Smooth muscle cell (in vitro differentiated cells): ENCODE results near the gene BCL11A. TPM values are rescaled to one million over a fixed set of nuclear protein-coding genes. Genes with fewer than 3 reads are reported as not detected.
A peak's percentile ranks its signal among the peaks of the same experiment; 100 is the strongest.

Experiments
- DNase-seq: peaks from one replicate; lab custom pipeline; 2025; ENCODE audit not compliant: unreplicated experiment; lab: John Stamatoyannopoulos, UW
- H2AFZ ChIP-seq: fragments of 200-600 bp; sonication (generic); 2 replicates; pipeline ENCODE4 v1.6.0; 2016; ENCODE audit warnings: antibody characterized with exemption, low read depth, mild to moderate bottlenecking
- H3F3A ChIP-seq: fragments of 200-600 bp; sonication (generic); 2 replicates; pipeline ENCODE4 v1.6.0; 2017; ENCODE audit warnings: antibody characterized with exemption, low read depth
- H3K27ac ChIP-seq: fragments of 200-600 bp; sonication (generic); 2 replicates; pipeline ENCODE4 v1.5.1; 2016; ENCODE audit warnings: low read depth, mild to moderate bottlenecking
- H3K27me3 ChIP-seq: fragments of 200-600 bp; sonication (generic); 2 replicates; pipeline ENCODE4 v1.6.1; 2016; ENCODE audit warnings: low read depth, mild to moderate bottlenecking
- H3K36me3 ChIP-seq: fragments of 200-600 bp; sonication (generic); 2 replicates; pipeline ENCODE4 v1.5.1; 2016; ENCODE audit warnings: low read depth
- H3K4me1 ChIP-seq: fragments of 200-600 bp; sonication (generic); 2 replicates; pipeline ENCODE4 v1.5.1; 2016; ENCODE audit warnings: low read depth
- H3K4me2 ChIP-seq: fragments of 200-600 bp; sonication (generic); 2 replicates; pipeline ENCODE4 v1.6.0; 2016; ENCODE audit warnings: mild to moderate bottlenecking
- H3K4me3 ChIP-seq: fragments of 200-600 bp; sonication (generic); 2 replicates; pipeline ENCODE4 v1.5.1; 2016; ENCODE audit warnings: mild to moderate bottlenecking
- H3K79me2 ChIP-seq: fragments of 200-600 bp; sonication (generic); 2 replicates; pipeline ENCODE4 v1.6.0; 2016; ENCODE audit warnings: low read depth, mild to moderate bottlenecking
- H3K9ac ChIP-seq: fragments of 200-600 bp; sonication (generic); 2 replicates; pipeline ENCODE4 v1.6.0; 2016; ENCODE audit warnings: low read depth
- H3K9me3 ChIP-seq: fragments of 200-600 bp; sonication (generic); replicated peaks from 2 replicates; pipeline ENCODE4 v1.5.1; 2016; ENCODE audit warnings: low read depth
- H4K20me1 ChIP-seq: fragments of 200-600 bp; sonication (generic); 2 replicates; pipeline ENCODE4 v1.6.0; 2016; ENCODE audit warnings: low read depth
- WGBS: methylation state at CpG from one replicate; pipeline ENCODE4 v1.1.7; 2016; ENCODE audit warnings: low lambda C conversion rate; 5-methylcytosine and 5-hydroxymethylcytosine counted together
- polyA plus RNA-seq: library from polyadenylated mRNA; unstranded; fragments of >200 nt; fragmentation: Nextera tagmentation; extraction: Ambion mirVana; gene quantifications from 2 replicates; pipeline ENCODE4 v1.2.1, GENCODE V29; 2016
- total RNA-seq: library from RNA; depleted of rRNA; stranded (reverse); fragments of >200 nt; gene quantifications from 2 replicates; pipeline ENCODE4 v1.2.3, GENCODE V29; 2014
- TF ChIP-seq, protein P1 (sequence below): fragments of 200-600 bp; sonication (generic); IDR thresholded peaks from 2 replicates; pipeline ENCODE4 v1.5.1; 2017; ENCODE audit warnings: borderline replicate concordance, mild to moderate bottlenecking, antibody characterized with exemption; ENCODE audit not compliant: insufficient read depth, poor library complexity, severe bottlenecking

The BCL11A gene
- total and polyA plus RNA-seq, 2 experiments from 2014 or later = 15.8 to 20.0 TPM

DNA sequence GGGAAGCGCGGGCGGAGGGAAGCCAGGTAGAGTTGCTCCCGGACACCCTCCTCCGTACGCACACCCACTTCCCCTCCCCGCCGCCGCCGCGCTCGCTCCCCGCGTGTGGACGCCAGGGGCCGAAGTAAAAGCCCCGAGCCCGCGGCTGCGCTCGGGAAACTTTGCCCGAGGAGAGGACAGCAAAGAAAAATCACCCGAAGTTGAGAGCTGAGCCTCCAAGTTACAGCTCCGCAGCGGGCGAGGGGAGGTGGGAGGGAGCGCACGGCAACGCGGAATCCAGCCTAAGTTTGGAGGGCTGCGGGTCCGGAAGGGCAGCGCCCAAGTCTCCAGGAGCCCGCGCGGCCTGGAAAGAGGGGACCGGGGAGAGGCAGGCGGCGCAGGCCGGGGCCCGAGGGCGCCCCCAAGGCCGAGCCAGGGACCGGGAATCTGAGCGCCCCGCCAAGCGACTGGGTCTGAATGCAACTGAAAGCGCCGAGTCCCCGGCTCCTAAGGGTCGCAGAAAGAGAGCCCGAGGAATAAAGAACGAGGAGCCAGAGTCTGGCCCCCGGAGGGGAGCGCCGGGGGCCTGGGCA lies 706 bp upstream of the BCL11A start:
- H3K4me1 ChIP-seq = peaks cover 31% of the 10 kb centered on the region
- DNase-seq = no peak
- peak overlapping the region; percentile 54 for H3K9ac ChIP-seq
- H3K36me3 ChIP-seq = no peaks in the 10 kb centered on the region
- peaks cover 38% of the 10 kb centered on the region for H3K79me2 ChIP-seq
- TF ChIP-seq, protein P1, sequence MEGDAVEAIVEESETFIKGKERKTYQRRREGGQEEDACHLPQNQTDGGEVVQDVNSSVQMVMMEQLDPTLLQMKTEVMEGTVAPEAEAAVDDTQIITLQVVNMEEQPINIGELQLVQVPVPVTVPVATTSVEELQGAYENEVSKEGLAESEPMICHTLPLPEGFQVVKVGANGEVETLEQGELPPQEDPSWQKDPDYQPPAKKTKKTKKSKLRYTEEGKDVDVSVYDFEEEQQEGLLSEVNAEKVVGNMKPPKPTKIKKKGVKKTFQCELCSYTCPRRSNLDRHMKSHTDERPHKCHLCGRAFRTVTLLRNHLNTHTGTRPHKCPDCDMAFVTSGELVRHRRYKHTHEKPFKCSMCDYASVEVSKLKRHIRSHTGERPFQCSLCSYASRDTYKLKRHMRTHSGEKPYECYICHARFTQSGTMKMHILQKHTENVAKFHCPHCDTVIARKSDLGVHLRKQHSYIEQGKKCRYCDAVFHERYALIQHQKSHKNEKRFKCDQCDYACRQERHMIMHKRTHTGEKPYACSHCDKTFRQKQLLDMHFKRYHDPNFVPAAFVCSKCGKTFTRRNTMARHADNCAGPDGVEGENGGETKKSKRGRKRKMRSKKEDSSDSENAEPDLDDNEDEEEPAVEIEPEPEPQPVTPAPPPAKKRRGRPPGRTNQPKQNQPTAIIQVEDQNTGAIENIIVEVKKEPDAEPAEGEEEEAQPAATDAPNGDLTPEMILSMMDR = no peak
- H3K4me2 ChIP-seq = peak overlapping the region; percentile 97
- peak overlapping the region; percentile 64 for H3K27ac ChIP-seq
- peaks cover 11% of the 10 kb centered on the region for H3F3A ChIP-seq
- H3K27me3 ChIP-seq = no peaks in the 10 kb centered on the region
- peak overlapping the region; percentile 90 for H2AFZ ChIP-seq
- peaks cover 29% of the 10 kb centered on the region for H4K20me1 ChIP-seq
- H3K4me3 ChIP-seq = peak overlapping the region; percentile 74
- no peaks in the 10 kb centered on the region for H3K9me3 ChIP-seq
- WGBS = 1% methylated on average over 45 of the region's 56 CpGs

DNA sequence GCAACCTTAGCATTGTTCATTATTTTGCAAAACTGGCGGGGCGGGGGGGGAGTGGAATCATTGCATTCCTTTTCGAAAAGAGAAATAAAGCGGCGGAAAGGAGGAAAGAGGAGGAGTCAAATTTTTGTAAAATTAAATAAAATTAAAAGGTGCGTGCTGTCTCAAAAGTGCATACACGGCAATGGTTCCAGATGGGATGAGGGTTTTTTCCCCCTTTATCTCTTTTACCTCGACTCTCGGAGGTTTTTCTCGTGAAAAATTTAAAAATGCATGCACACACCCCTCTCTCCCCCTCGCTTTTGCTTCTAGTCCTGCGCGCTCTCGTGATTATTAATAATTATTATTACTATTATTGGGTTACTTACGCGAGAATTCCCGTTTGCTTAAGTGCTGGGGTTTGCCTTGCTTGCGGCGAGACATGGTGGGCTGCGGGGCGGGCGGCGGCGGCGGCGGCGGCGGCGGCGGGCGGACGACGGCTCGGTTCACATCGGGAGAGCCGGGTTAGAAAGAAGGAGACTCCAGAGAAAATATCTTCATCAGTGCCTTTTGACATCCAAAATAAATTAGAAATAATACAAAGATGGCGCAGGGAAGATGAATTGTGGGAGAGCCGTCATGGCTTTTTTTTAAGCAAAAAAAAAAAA lies 481 bp downstream of the BCL11A start:
- TF ChIP-seq, protein P1 = no peak
- DNase-seq = no peak
- Histone ChIP-seq H4K20me1 (peaks cover 40% of the 10 kb centered on the region), H3K27ac (peak overlapping the region; percentile 64), H3K9me3 (no peaks in the 10 kb centered on the region), H3K27me3 (no peaks in the 10 kb centered on the region), H3K79me2 (peaks cover 50% of the 10 kb centered on the region), H3K36me3 (no peaks in the 10 kb centered on the region), H3F3A (peaks cover 11% of the 10 kb centered on the region), H2AFZ (peak overlapping the region; percentile 66), H3K9ac (peak overlapping the region; percentile 67), H3K4me1 (peaks cover 41% of the 10 kb centered on the region), H3K4me3 (peak overlapping the region; percentile 74), H3K4me2 (peak overlapping the region; percentile 97)
- WGBS = under 1% methylated on average over 38 of the region's 38 CpGs

DNA sequence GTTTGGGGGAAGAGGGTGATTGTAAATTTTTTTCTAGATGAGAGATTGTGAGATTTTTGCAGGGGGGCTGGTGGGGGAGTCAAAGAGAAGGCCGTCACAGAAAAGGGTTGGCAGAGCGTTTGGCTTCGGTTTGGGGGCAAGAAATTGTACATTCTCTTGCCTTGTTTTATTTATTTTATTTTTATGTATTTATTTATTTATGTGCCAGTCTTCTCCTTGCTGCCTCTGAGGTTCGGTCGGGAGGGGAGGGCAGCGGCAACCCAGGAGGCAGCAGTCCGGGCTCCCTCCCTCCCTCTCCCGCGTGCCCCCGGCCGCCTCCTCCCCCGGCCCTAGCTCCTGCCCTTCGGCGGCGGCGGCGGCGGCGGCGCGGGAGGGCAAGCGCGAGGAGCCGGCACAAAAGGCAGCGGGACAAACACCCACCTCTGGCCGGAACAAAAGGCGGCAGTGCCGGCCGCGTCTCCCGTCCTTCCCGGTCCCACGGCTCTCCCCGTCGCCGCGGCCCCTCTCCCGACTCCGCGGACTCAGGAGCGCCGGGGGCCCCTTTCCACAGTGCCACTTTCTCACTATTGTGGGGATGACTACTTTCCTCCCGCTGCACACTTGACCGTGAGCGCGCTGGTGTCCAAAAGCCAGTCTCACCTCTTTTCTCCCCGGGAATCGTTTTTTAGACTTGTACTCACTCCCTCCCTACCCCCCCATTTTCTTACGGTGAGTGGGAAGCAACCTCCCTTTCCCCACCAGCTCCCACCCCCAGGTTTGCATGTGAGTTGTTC lies 1.2 kb downstream of the BCL11A start:
- Histone ChIP-seq H3K4me3 (peak overlapping the region; percentile 74), H3K36me3 (no peaks in the 10 kb centered on the region), H3K27ac (peak overlapping the region; percentile 64), H3K27me3 (no peaks in the 10 kb centered on the region), H4K20me1 (peaks cover 48% of the 10 kb centered on the region), H2AFZ (peak overlapping the region; percentile 81), H3K9me3 (no peaks in the 10 kb centered on the region), H3K4me2 (peak overlapping the region; percentile 97), H3K9ac (peak overlapping the region; percentile 67), H3K4me1 (peaks cover 44% of the 10 kb centered on the region), H3K79me2 (peaks cover 57% of the 10 kb centered on the region), H3F3A (peaks cover 11% of the 10 kb centered on the region)
- WGBS = under 1% methylated on average over 27 of the region's 49 CpGs
- no peak for DNase-seq
- TF ChIP-seq, protein P1 = no peak
